Activated CD4-positive, CD25-positive, alpha-beta regulatory T cell treated with anti-CD3 and anti-CD28 coated beads, Interleukin-2, amount 50 U/mL, for 72 hours (primary cell): ENCODE results near the gene NXNL1.
A peak's percentile ranks its signal among the peaks of the same experiment; 100 is the strongest.
"Not testable (repeated sequence)": the region's sequence is repeated elsewhere in the genome, so short reads cannot be mapped to it uniquely, and the experiment has no call there.

Experiments used
- DNase-seq: peaks from one replicate; pipeline ENCODE4 v3.0.0; 2021

NXNL1 gene

DNA sequence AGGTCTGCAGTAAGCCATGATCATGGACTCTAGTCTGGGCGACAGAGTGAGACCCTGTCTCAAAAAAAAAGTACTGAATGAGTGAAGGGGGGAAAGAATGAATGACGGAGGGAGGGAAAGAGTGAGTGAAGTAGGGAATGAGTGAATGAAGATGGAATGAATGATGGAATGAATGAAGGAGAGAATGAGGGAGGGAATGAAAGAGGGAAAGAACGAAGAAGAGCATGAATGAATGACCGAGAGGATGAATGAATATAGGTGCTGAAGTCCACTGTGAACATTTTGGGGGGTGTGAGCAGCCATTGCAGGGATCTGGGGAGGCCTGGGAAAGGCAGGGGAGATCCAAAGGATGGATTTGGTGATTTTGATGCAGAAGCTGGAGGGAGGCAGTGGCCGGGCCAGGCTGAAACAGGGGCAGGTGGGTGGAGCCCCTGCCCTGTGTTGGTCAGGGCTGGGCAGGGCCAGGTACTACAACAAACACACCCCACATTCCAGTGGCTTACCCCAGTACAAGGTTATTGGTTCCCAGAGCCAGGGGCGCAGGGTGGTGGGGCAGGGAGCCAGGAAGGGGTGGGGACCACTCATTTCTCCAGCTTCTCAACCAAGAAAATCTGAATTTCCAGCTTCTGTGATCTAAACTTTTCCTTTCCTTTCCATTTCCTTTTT is 23.9 kb upstream of the NXNL1 start:
- DNase-seq = no peak

DNA sequence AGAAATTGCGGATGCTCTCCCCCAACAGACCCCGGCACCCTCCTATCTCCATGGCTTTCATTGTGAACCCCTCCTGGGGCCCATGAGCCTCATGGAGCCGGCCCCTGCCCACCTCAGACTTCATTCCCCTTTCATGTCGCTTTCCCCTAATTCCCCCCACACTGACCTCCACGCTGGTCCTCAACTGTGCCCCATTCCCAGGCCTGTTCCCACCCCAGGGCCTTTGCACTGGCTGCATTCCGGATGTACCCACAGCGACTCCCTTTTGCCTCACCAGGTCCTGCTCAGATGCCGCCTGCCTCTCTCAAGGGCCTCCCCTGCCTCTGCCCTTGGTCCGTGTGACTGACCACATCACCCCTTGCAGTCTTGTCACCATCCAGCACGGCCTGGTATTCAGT is 22.9 kb upstream of the NXNL1 start:
- no peak for DNase-seq

GRCh38 chr19:17482877-17483604 is 22.3 kb upstream of the NXNL1 start:
- DNase-seq = no peak

DNA sequence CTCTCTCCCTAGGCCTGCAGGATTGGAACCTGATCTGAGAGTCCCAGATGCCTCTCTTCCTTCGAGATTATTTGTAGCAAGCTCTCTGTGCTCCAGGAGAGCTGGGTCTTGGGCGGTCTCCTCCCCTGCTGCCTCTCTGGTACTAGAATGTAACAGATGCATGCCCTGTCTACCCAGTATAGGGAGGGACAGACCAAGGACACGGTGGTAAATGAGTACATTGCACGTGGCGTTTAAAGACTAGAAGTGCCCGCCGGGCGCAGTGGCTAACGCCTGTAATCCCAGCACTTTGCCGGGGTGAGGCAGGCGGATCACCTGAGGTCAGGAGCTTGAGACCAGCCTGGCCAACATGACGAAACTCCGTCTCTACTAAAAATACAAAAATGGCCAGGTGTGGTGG is 21.3 kb upstream of the NXNL1 start:
- no peak for DNase-seq

DNA sequence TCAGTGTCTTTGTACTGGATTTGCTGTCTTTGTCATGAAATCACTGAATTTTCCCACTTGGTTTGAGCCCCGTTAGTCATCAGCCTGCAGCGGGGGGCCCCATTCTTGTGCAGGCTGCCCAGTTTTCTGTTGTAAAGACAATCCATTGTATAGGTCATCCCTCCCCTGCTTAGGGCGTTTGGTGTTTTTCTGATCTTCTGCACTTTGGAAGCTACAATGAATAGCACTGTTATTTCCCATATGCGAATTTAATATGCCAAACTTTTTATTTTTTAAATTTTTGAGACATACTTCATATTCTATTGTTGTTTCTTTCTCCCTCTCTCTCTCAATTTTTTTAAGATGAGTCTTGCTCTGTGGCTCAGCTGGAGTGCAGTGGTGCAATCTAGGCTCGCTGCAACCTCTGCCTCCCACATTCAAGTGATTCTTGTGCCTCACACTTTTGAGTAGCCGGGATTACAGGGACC is 18.6 kb upstream of the NXNL1 start:
- DNase-seq = no peak

DNA sequence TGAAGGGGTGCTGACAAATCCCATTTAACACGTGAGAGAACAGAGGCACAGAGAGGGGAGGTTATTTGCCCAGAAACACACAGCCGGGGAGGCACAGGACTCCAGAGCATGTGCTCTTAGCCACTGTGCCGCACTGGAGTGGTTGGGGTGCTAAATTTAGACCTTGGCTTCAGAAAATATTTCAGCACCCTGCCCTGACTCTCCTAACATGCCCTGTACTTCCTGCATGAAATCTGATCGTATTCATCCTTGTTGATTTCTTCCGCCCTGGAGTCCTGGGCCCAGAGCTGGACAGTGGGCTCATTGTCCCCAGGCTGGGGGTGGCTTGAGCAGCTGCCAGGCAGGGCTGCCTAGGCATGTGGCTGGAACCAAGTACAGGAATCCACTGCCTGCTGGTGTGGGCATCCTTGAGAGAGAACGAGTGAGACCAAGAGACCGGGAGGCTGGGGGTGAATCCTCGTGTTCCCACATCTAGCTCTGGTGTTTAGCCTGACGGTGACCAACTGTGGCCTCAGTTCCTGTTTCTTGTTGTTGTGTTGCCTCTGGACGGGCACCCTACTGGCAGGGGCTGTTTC is 14.9 kb upstream of the NXNL1 start:
- DNase-seq = no peak

- DNase-seq = not testable (repeated sequence)
Observed at GRCh38 chr19:17475011-17475540, 14.3 kb upstream of the NXNL1 start.

DNA sequence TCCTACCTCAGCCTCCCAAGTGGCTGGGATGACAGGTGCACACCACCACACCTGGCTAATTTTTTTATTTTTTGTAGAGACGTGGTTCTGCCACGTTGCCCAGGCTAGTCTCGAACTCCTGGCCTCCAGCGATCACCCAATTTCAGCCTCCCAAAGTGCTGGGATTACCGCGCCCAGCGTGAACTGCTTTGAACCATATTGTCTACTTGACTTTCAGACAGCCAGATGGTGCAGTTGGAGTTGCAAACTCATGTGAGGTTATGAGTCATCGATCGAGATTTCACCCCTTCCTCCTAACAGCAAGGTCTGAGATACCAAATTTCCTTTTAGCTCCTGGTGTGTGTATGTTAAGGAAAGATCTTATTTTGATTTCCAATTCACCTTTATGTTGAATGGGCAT is 12.3 kb upstream of the NXNL1 start:
- DNase-seq = no peak

GRCh38 chr19:17471410-17472125 is 10.8 kb upstream of the NXNL1 start:
- DNase-seq = no peak

DNA sequence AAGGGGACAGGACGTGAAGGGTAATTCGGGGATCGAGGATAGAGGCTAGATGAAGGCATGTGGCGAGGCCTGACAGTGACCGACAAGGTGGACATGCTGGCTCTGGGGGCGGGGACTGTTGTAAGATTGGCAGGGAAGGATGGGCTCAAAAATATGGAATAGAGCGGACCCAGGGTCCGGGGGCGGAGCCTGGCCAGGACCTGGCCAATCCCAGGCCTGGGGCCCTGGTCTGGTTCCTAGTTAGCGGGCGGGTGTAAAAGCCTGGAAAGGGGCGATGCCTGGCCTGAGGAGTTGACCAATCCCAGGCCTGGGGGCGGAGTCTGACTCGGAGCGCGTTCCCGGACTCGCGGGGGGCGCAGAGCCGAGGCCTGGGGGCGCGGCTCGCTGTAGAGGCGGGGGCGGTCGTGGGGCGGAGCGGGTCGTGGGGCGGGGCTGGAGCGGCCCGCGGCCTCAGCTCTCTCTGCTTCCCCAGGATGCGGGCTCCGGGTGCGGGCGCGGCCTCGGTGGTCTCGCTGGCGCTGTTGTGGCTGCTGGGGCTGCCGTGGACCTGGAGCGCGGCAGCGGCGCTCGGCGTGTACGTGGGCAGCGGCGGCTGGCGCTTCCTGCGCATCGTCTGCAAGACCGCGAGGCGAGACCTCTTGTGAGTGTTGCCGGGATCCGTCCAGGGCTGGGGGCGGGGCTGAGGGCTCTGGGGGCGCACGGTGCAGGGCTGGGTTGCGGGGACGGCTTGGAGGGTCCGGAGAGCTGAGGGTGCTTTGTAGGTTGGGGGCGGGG is 9.5 kb upstream of the NXNL1 start, which contains the start of gene SLC27A1:
Gene SLC27A1, plus strand, starts transcription at position 457 of the 774 bp plus-strand sequence. Its CDS starts 17 bp downstream, at position 474.
- peak; percentile 82 for DNase-seq

DNA sequence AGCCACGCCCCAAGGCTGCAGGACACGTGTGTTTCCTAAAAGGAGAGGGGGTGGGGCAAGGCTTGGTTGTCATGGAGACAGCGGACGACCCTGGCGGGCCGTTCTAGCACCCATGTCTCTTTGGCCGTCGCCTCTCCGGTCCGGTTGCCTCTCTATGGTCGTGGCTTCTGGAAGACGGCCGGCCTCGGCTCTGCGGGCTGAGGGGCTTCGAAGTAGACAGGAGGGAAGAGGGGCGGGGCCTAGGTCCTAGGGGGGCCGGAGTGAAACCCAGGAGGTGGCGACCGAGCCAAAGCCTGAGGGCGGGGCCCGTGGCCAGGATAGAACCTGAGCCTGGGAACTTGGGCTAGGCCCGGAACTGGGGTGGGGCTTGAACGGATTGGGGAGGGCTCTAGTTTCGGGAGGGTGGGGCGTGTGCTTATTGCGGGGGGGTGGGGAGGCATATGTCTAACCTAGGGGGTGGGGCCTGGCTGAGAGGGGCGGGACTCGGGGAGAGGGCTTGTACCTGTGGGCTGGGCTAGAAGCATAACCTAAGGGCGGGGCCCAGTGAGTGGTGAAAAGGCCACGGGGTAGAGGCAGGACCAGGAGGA is 8.8 kb upstream of the NXNL1 start:
- peak; percentile 81 for DNase-seq

DNA sequence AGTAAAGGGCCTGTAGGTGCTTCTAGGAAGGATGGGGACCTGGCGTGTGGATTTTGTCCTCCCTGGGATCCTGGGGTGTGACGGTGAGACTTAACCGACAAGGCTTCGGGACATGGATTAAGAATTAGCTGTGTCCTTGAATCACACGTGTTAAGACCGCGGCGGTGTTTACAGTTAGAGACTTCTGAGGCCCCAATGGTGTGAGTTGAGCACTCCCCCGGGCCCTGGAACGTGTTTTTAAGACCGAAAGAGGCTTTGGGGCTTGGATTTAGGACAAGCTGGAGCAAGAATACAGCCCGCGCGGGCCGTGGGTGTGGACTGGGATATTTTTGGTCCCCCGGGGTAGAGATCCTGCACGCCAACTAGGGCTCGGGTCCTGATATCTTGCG is 8.4 kb upstream of the NXNL1 start:
- DNase-seq = no peak

DNA sequence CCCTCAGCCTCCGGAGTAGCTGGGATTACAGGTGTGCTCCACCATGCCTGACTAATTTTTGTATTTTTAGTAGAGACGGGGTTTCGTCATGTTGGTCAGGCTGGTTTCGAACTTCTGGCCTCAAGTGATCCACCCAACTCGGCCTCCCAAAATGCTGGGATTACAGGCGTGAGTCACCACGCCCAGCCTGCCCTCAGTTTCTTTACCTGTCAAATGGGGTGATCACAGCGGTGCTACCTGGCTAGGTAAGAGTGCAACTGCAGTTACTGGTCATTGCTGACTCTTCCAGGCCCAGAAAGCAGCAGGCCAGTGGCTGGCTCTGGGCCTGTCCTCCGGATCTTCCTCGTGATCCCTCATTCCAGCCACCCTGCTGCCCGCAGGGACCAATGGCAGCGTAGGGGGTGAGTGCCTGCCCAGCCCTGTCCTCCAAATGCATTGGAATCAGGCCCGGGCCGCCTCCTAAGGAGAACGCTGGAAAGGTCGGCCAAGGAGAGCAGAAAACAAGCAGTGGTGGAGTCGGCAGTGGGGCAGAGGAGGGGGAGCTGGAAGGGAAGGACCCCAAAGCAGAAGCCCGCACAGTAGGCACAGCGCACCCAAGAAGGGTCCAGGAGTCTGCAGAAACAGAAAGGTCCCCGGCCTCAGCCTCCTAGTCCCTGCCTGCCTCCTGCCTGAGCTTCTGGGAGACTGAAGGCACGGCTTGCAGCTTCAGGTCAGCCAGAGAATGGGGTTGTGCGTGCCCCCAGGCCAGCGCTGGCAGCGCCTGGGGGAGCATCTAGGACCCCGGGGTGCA is 7.8 kb upstream of the NXNL1 start:
- no peak for DNase-seq

GRCh38 chr19:17467471-17468301 is 7.0 kb upstream of the NXNL1 start:
- DNase-seq = no peak

DNA sequence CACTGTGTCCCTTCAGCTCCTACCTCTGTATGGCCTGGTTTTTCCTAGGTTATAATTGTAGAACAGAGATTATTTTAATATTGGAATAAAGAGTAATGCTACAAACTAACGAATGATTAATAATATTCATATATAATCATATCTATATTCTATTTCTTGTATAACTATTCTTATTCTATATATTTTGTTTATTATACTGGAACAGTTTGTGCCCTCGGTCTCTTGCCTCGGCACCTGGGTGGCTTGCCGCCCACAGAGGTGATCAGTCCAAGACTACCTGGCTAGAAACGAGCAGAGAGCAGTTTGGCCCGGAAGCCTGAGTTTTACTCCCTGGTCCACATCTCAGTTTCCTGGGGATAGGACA is 5.7 kb upstream of the NXNL1 start:
- no peak for DNase-seq

GRCh38 chr19:17458970-17459369 is 1.8 kb downstream of the NXNL1 start:
- DNase-seq = no peak

- DNase-seq = no peak
Observed at GRCh38 chr19:17457616-17458015, 3.1 kb downstream of the NXNL1 start.

DNA sequence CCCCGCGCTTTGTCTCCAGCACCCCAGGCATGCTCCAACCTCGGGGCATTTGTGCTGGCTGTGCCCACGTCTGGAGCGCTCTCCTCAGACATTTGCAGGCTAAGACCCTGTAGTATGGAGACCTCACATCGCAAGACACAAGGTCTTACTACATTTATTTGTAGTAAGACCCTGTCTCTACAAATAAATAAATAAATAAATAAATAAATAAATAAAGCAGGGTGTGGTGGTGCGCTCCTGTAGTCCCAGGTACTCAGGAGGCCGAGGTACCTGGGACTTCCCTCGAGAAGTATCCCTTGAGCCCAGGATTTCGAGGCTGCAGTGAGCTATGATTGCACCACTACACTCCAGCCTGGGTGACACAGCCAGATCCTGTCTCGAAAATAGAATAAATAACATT is 4.6 kb downstream of the NXNL1 start:
- DNase-seq = no peak

GRCh38 chr19:17455308-17456123 is 5.2 kb downstream of the NXNL1 start:
- no peak for DNase-seq
